ENCODE results near the gene WDR81. TPM values are rescaled to one million over a fixed set of nuclear protein-coding genes. Genes with fewer than 3 reads are reported as not detected.
"Not testable (repeated sequence)": the region's sequence is repeated elsewhere in the genome, so short reads cannot be mapped to it uniquely, and the experiment has no call there.

The WDR81 gene
- total RNA-seq, 3 donors from 2014 or later = 17.3 to 27.3 (median 22.4) TPM

- ATAC-seq (no peak), DNase-seq (no peak)
- no peaks in the 10 kb centered on the region for H3K36me3 ChIP-seq (ENCODE audit: low read depth)
- H3K4me1 ChIP-seq (ENCODE audit: low read depth) = no peaks in the 10 kb centered on the region
- H3K9me3 ChIP-seq = no peaks in the 10 kb centered on the region
- H3K4me3 ChIP-seq = no peak overlapping the region
- no peak for TF ChIP-seq CTCF (IDR thresholded peaks at IDR 0.05)
- intact Hi-C loops (cut with DNase I, micrococcal nuclease) = no loop called here
Observed at GRCh38 chr17:1705004-1705403, 19.5 kb upstream of the WDR81 start.

- Histone ChIP-seq H3K4me1 (ENCODE audit: low read depth) (peaks cover 9% of the 10 kb centered on the region), H3K36me3 (ENCODE audit: low read depth) (peaks cover 6% of the 10 kb centered on the region), H3K9me3 (no peaks in the 10 kb centered on the region), H3K4me3 (no peak overlapping the region)
- DNase-seq = no peak
- no peak for TF ChIP-seq CTCF (IDR thresholded peaks at IDR 0.05)
- no peak for ATAC-seq
- intact Hi-C loops (cut with DNase I, micrococcal nuclease) = no loop called here
Observed at GRCh38 chr17:1707107-1707506, 17.4 kb upstream of the WDR81 start.

- H3K36me3 ChIP-seq (ENCODE audit: low read depth); H3K4me3 ChIP-seq; ATAC-seq; intact Hi-C loops (cut with DNase I, micrococcal nuclease); H3K9me3 ChIP-seq; DNase-seq: not testable (repeated sequence)
- H3K4me1 ChIP-seq (ENCODE audit: low read depth) = peaks cover 23% of the 10 kb centered on the region
Observed at GRCh38 chr17:1708791-1709346, 15.6 kb upstream of the WDR81 start.

- no peak for DNase-seq
- H3K36me3 ChIP-seq (ENCODE audit: low read depth) = peaks cover 9% of the 10 kb centered on the region
- no peaks in the 10 kb centered on the region for H3K9me3 ChIP-seq
- intact Hi-C loops (cut with DNase I, micrococcal nuclease) = no loop called here
- H3K4me3 ChIP-seq = peak overlapping the region; percentile 70
- no peak for TF ChIP-seq CTCF (IDR thresholded peaks at IDR 0.05)
- ATAC-seq = peak; percentile 8
- H3K4me1 ChIP-seq (ENCODE audit: low read depth) = peaks cover 28% of the 10 kb centered on the region
Observed at GRCh38 chr17:1709403-1709951, 15.0 kb upstream of the WDR81 start.

GRCh38 chr17:1709971-1710806, 14.3 kb upstream of the WDR81 start, which contains the start of gene TLCD2:
TSS of gene TLCD2 (minus strand) at chr17:1710377. CDS start at chr17:1710242, 135 bp downstream.
- H3K4me1 ChIP-seq (ENCODE audit: low read depth) = peaks cover 34% of the 10 kb centered on the region
- ATAC-seq (peak; percentile 74), DNase-seq (peak; percentile 94 to 96 (median 95))
- intact Hi-C loops (cut with DNase I, micrococcal nuclease) = no loop called here
- peak within 1 kb of the TSS; percentile 70 for H3K4me3 ChIP-seq
- peaks cover 9% of the 10 kb centered on the region for H3K36me3 ChIP-seq (ENCODE audit: low read depth)
- TF ChIP-seq CTCF (IDR thresholded peaks at IDR 0.05) = no peak
- no peaks in the 10 kb centered on the region for H3K9me3 ChIP-seq
